WTC11 (cell line): ENCODE measurements around the gene CAP1. TPM values are rescaled to one million over a fixed set of nuclear protein-coding genes. Genes with fewer than 3 reads are reported as not detected.

Source experiments
- ATAC-seq: fragments of 200-7000 bp; cut with Tn5 transposase; 2 replicates; pipeline ENCODE4 v1.10.0; 2021; ENCODE audit warnings: mild to moderate bottlenecking, moderate library complexity
- CTCF ChIA-PET: fragments of 300-600 bp; sonication (Branson Sonifier 250); formaldehyde crosslinking; loops from one replicate; lab custom pipeline; 2021; ENCODE audit warnings: antibody characterized with exemption; lab: Charles Lee
- POLR2A ChIA-PET: fragments of 350-600 bp; sonication (Branson Sonifier 250); formaldehyde crosslinking; loops from one replicate; lab custom pipeline; 2021; ENCODE audit warnings: antibody characterized with exemption; lab: Charles Lee
- DNase-seq: peaks from one replicate; pipeline ENCODE4 v3.0.0; 2021; ENCODE audit warnings: low spot score
- H3K27ac Mint-ChIP-seq: 2 replicates; pipeline ENCODE4 v1.8.0; 2021; ENCODE audit warnings: mixed read lengths
- H3K27me3 Mint-ChIP-seq: 2 replicates; pipeline ENCODE4 v1.8.0; 2021; ENCODE audit warnings: low read depth, mild to moderate bottlenecking, moderate library complexity, mixed read lengths
- H3K36me3 Mint-ChIP-seq: 2 replicates; pipeline ENCODE4 v1.8.0; 2021; ENCODE audit warnings: mixed read lengths
- H3K4me1 Mint-ChIP-seq: 2 replicates; pipeline ENCODE4 v1.8.0; 2022; ENCODE audit warnings: mixed read lengths
- H3K4me3 Mint-ChIP-seq: 2 replicates; pipeline ENCODE4 v1.8.0; 2021; ENCODE audit warnings: mild to moderate bottlenecking, moderate library complexity, mixed read lengths
- H3K9me3 Mint-ChIP-seq: 2 replicates; pipeline ENCODE4 v1.8.0; 2021; ENCODE audit warnings: mixed read lengths
- ATF2 ChIP-seq: sonication (generic); formaldehyde crosslinking; IDR thresholded peaks from 2 replicates; pipeline ENCODE4 v1.8.1; 2022; ENCODE audit warnings: low read depth, missing genetic modification reagents, borderline replicate concordance
- ATF6 ChIP-seq: sonication (generic); formaldehyde crosslinking; IDR thresholded peaks from 2 replicates; pipeline ENCODE4 v1.8.1; 2023; ENCODE audit warnings: mild to moderate bottlenecking, missing genetic modification reagents
- CREB1 ChIP-seq: sonication (generic); formaldehyde crosslinking; IDR thresholded peaks from 2 replicates; pipeline ENCODE4 v1.8.0; 2023; ENCODE audit warnings: mild to moderate bottlenecking, missing genetic modification reagents
- CTCF ChIP-seq: fragments of 200-600 bp; IDR thresholded peaks from 2 replicates; pipeline ENCODE4 v1.8.0; 2022; ENCODE audit warnings: antibody characterized with exemption
- E2F4 ChIP-seq: sonication (generic); formaldehyde crosslinking; IDR thresholded peaks from 2 replicates; pipeline ENCODE4 v1.8.1; 2022; ENCODE audit warnings: low read depth, mild to moderate bottlenecking, moderate library complexity, missing genetic modification reagents, borderline replicate concordance
- ESRRA ChIP-seq: sonication (generic); formaldehyde crosslinking; IDR thresholded peaks from 2 replicates; pipeline ENCODE4 v1.8.1; 2022; ENCODE audit warnings: mild to moderate bottlenecking, missing genetic modification reagents, borderline replicate concordance
- ETV6 ChIP-seq: sonication (generic); formaldehyde crosslinking; IDR thresholded peaks from 2 replicates; pipeline ENCODE4 v1.8.1; 2022; ENCODE audit warnings: mild to moderate bottlenecking, missing genetic modification reagents
- FOXP4 ChIP-seq: sonication (generic); formaldehyde crosslinking; IDR thresholded peaks from 2 replicates; pipeline ENCODE4 v1.8.0; 2022; ENCODE audit warnings: mild to moderate bottlenecking, missing genetic modification reagents
- IRF2 ChIP-seq: sonication (generic); formaldehyde crosslinking; IDR thresholded peaks from 2 replicates; pipeline ENCODE4 v1.8.0; 2022; ENCODE audit warnings: low read depth, missing genetic modification reagents, borderline replicate concordance
- NR2C2 ChIP-seq: sonication (generic); formaldehyde crosslinking; IDR thresholded peaks from 2 replicates; pipeline ENCODE4 v1.8.0; 2022; ENCODE audit warnings: mild to moderate bottlenecking, missing genetic modification reagents
- TCF7 ChIP-seq: sonication (generic); formaldehyde crosslinking; IDR thresholded peaks from 2 replicates; pipeline ENCODE4 v1.8.0; 2022; ENCODE audit warnings: mild to moderate bottlenecking, low read depth, missing genetic modification reagents, moderate library complexity
- ZNF281 ChIP-seq: sonication (generic); formaldehyde crosslinking; IDR thresholded peaks from 2 replicates; pipeline ENCODE4 v1.8.0; 2023; ENCODE audit warnings: mild to moderate bottlenecking, missing genetic modification reagents
- ZNF416 ChIP-seq: fragments of 250-450 bp; sonication (Bioruptor Pico); IDR thresholded peaks from 2 replicates; pipeline ENCODE4 v1.9.0; 2021; ENCODE audit warnings: mild to moderate bottlenecking, inconsistent platforms
- ZSCAN18 ChIP-seq: fragments of 250-450 bp; sonication (Bioruptor Pico); IDR thresholded peaks from 2 replicates; pipeline ENCODE4 v2.1.2; 2022; ENCODE audit warnings: mild to moderate bottlenecking, moderate library complexity
- total RNA-seq: library from RNA; stranded (reverse); gene quantifications from 3 replicates; pipeline ENCODE4 v1.2.3, GENCODE V29; 2021

The CAP1 gene
- total RNA-seq, 1 experiment from 2014 or later: 304 TPM

GRCh38 chr1:40042341-40042740 lies 1.8 kb downstream of the CAP1 start (continued):
- TF ChIP-seq ZNF281 (CRISPR knock-in tag) (no peak), ATF2 (CRISPR knock-in tag) (no peak), ZNF416 (no peak), ZSCAN18 (CRISPR knock-in tag) (no peak), E2F4 (CRISPR knock-in tag) (no peak), FOXP4 (no peak), NR2C2 (no peak), ETV6 (CRISPR knock-in tag) (no peak)
- TF ChIP-seq, all 79 proteins: peak for 0

GRCh38 chr1:40044110-40044509 lies 3.6 kb downstream of the CAP1 start:
- ATAC-seq: no peak
- H3K9me3 Mint-ChIP-seq: no peaks in the 10 kb centered on the region
- no peak for TF ChIP-seq ATF6
- TF ChIP-seq TCF7 (CRISPR knock-in tag): no peak
- no peak for TF ChIP-seq CTCF
- TF ChIP-seq ESRRA (CRISPR knock-in tag): no peak
- no peak for TF ChIP-seq CREB1 (CRISPR knock-in tag)
- no peak for TF ChIP-seq IRF2

More at GRCh38 chr1:40044110-40044509, 3.6 kb downstream of the CAP1 start:
- Mint-ChIP-seq H3K4me3 (no peak overlapping the region), H3K27me3 (no peaks in the 10 kb centered on the region), H3K27ac (no peak overlapping the region), H3K4me1 (peaks cover 34% of the 10 kb centered on the region), H3K36me3 (peaks cover 20% of the 10 kb centered on the region)
- ChIA-PET CTCF (no interaction called here), POLR2A (no interaction called here)
- no peak for DNase-seq
